Tibial nerve (tissue), 4 donors: ENCODE results near the gene PTPMT1. TPM values are rescaled to one million over a fixed set of nuclear protein-coding genes. Genes with fewer than 3 reads are reported as not detected.

ENCODE experiments used
- DNase-seq, 2 donors: peaks; one replicate each; pipeline ENCODE4 v3.0.0-alpha.2; 2019; ENCODE audit warnings: low spot score in 2 of 2
- H3K27ac ChIP-seq, 4 donors: fragments of 200-600 bp; sonication (generic) in 3 of 4; one replicate each; pipeline ENCODE4 v1.5.1; 2017 to 2019; ENCODE audit warnings: mild to moderate bottlenecking in 1 of 4
- H3K27me3 ChIP-seq, 2 donors: fragments of 200-600 bp; sonication (generic) in 1 of 2; one replicate each; pipeline versions ENCODE4 v1.5.1 to v1.6.0; 2017 to 2019
- H3K36me3 ChIP-seq, 3 donors: fragments of 200-600 bp; sonication (generic); one replicate each; pipeline ENCODE4 v1.5.1; 2018 to 2019
- H3K4me1 ChIP-seq, 4 donors: fragments of 200-600 bp; sonication (generic) in 3 of 4; one replicate each; pipeline ENCODE4 v1.5.1; 2017 to 2019
- H3K4me3 ChIP-seq, 4 donors: fragments of 200-600 bp; sonication (generic) in 3 of 4; one replicate each; pipeline ENCODE4 v1.5.1; 2017 to 2019; ENCODE audit warnings: mild to moderate bottlenecking in 1 of 4, moderate library complexity in 1 of 4
- H3K9me3 ChIP-seq, 4 donors: fragments of 200-600 bp; sonication (generic) in 3 of 4; one replicate each; pipeline ENCODE4 v1.5.1; 2017 to 2019
- CTCF ChIP-seq, 5 experiments: fragments of 200-600 bp in 3 of 5; fragments of 450-650 bp in 2 of 5; sonication (generic) in 3 of 5; IDR thresholded peaks; one replicate each; pipeline ENCODE4 v1.5.1; 2016 to 2019; ENCODE audit warnings: antibody characterized with exemption in 5 of 5, mild to moderate bottlenecking in 3 of 5, moderate library complexity in 2 of 5
- EP300 ChIP-seq, 2 donors: sonication (generic); formaldehyde crosslinking; IDR thresholded peaks; one replicate each; pipeline ENCODE4 v1.6.1; 2017; ENCODE audit warnings: antibody characterized with exemption in 2 of 2, mild to moderate bottlenecking in 1 of 2
- POLR2A ChIP-seq, 2 donors: fragments of 450-650 bp; IDR thresholded peaks; one replicate each; pipeline ENCODE4 v1.6.1; 2017; ENCODE audit warnings: antibody characterized with exemption in 2 of 2, mild to moderate bottlenecking in 2 of 2, moderate library complexity in 2 of 2
- WGBS, 2 donors: methylation state at CpG; one replicate each; pipeline ENCODE4 v1.1.5; 2018; 5-methylcytosine and 5-hydroxymethylcytosine counted together
- total RNA-seq, 4 donors: library from RNA; depleted of rRNA; stranded (reverse); fragments of >200 nt; gene quantifications; one replicate each; pipeline ENCODE4 v1.1.0, GENCODE V29; 2016

PTPMT1 gene
- total RNA-seq, 4 donors from 2014 or later, result 97.3 to 158 (median 137) TPM

- H3K27me3 ChIP-seq, result peaks cover 0 to 22% of the 10 kb centered on the region in 2 donors
- peaks cover 0 to 67% (median 7%) of the 10 kb centered on the region in 4 donors for H3K4me1 ChIP-seq
- peaks cover 0 to 15% (median 0%) of the 10 kb centered on the region in 3 donors for H3K36me3 ChIP-seq
- H3K9me3 ChIP-seq, result no peaks in the 10 kb centered on the region
- H3K4me3 ChIP-seq, result peak overlapping the region; percentile 21 to 57 (median 36)
- TF ChIP-seq POLR2A (IDR thresholded peaks at IDR 0.05) (no peak), EP300 (IDR thresholded peaks at IDR 0.05) (no peak), CTCF (IDR thresholded peaks at IDR 0.05) (no peak)
- peak overlapping the region in 2 of 4 donors; percentile 70 to 77 for H3K27ac ChIP-seq
- DNase-seq, result no peak
- WGBS, 2 donors, result 20 to 33% methylated on average over 17 to 39 of the region's 51 CpGs
Observed at GRCh38 chr11:47589584-47589976, 24.2 kb downstream of the PTPMT1 start.

GRCh38 chr11:47589977-47590861 lies 24.8 kb downstream of the PTPMT1 start:
- 35 to 50% methylated on average over 78 to 107 of the region's 122 CpGs for WGBS, 2 donors
- Histone ChIP-seq H3K27me3 (peaks cover 0 to 28% of the 10 kb centered on the region in 2 donors), H3K4me1 (peaks cover 0 to 70% (median 7%) of the 10 kb centered on the region in 4 donors), H3K27ac (peak overlapping the region in 2 of 4 donors; percentile 70 to 77), H3K4me3 (peak overlapping the region; percentile 21 to 57 (median 36)), H3K9me3 (no peaks in the 10 kb centered on the region), H3K36me3 (peaks cover 0 to 8% (median 0%) of the 10 kb centered on the region in 3 donors)
- TF ChIP-seq POLR2A (IDR thresholded peaks at IDR 0.05) (no peak), EP300 (IDR thresholded peaks at IDR 0.05) (peak in 1 of 2 donors; percentile 21)
- no peak for DNase-seq

- Histone ChIP-seq H3K9me3 (no peaks in the 10 kb centered on the region), H3K27me3 (peaks cover 0 to 33% of the 10 kb centered on the region in 2 donors), H3K4me3 (no peak overlapping the region), H3K36me3 (no peaks in the 10 kb centered on the region), H3K4me1 (peaks cover 0 to 57% (median 7%) of the 10 kb centered on the region in 4 donors), H3K27ac (no peak overlapping the region)
- DNase-seq, result no peak
- WGBS, 2 donors, result 35 to 46% methylated on average over 7 of the region's 7 CpGs
- TF ChIP-seq CTCF (IDR thresholded peaks at IDR 0.05), result no peak
- TF ChIP-seq EP300 (IDR thresholded peaks at IDR 0.05), result no peak
- no peak for TF ChIP-seq POLR2A (IDR thresholded peaks at IDR 0.05)
Observed at GRCh38 chr11:47591764-47592163, 26.4 kb downstream of the PTPMT1 start.

GRCh38 chr11:47592251-47592650 lies 26.9 kb downstream of the PTPMT1 start:
- H3K36me3 ChIP-seq, result no peaks in the 10 kb centered on the region
- H3K4me3 ChIP-seq, result no peak overlapping the region
- H3K9me3 ChIP-seq, result no peaks in the 10 kb centered on the region
- TF ChIP-seq EP300 (IDR thresholded peaks at IDR 0.05) (no peak), CTCF (IDR thresholded peaks at IDR 0.05) (no peak), POLR2A (IDR thresholded peaks at IDR 0.05) (no peak)
- no peak for DNase-seq
- H3K27me3 ChIP-seq, result peaks cover 0 to 33% of the 10 kb centered on the region in 2 donors
- 67 to 70% methylated on average over 4 of the region's 4 CpGs for WGBS, 2 donors
- H3K27ac ChIP-seq, result no peak overlapping the region
- peaks cover 0 to 52% (median 7%) of the 10 kb centered on the region in 4 donors for H3K4me1 ChIP-seq

- TF ChIP-seq CTCF (IDR thresholded peaks at IDR 0.05) (no peak), EP300 (IDR thresholded peaks at IDR 0.05) (no peak), POLR2A (IDR thresholded peaks at IDR 0.05) (no peak)
- no peaks in the 10 kb centered on the region for H3K9me3 ChIP-seq
- no peaks in the 10 kb centered on the region for H3K36me3 ChIP-seq
- peaks cover 0 to 45% (median 5%) of the 10 kb centered on the region in 4 donors for H3K4me1 ChIP-seq
- H3K4me3 ChIP-seq, result no peak overlapping the region
- 79 to 87% methylated on average over 2 of the region's 2 CpGs for WGBS, 2 donors
- H3K27ac ChIP-seq, result no peak overlapping the region
- H3K27me3 ChIP-seq, result peaks cover 0 to 33% of the 10 kb centered on the region in 2 donors
- DNase-seq, result no peak
Observed at GRCh38 chr11:47592970-47593369, 27.6 kb downstream of the PTPMT1 start.
